Keratinocyte (primary cell): ENCODE data around the gene CWC27. TPM values are rescaled to one million over a fixed set of nuclear protein-coding genes. Genes with fewer than 3 reads are reported as not detected.

Experiments
- DNase-seq: peaks from one replicate; pipeline ENCODE4 v3.0.0-alpha.2; 2011; ENCODE audit warnings: low read depth, missing footprints, low spot score
- FAIRE-seq: peaks from 2 replicates; lab custom pipeline; 2011; peaks lifted over from hg19 to GRCh38; lab: Jason Lieb, UNC
- H2AFZ ChIP-seq: 2 replicates; pipeline ENCODE4 v1.6.0; 2012; ENCODE audit warnings: low read length, control low read depth, inconsistent platforms; ENCODE audit not compliant: control insufficient read depth
- H3K27ac ChIP-seq: 2 replicates; pipeline ENCODE4 v1.5.1; 2011; ENCODE audit warnings: low read length; ENCODE audit not compliant: control insufficient read depth, insufficient read depth
- H3K27me3 ChIP-seq: 3 replicates; pipeline ENCODE4 v1.6.0; 2011; ENCODE audit warnings: low read length; ENCODE audit not compliant: control insufficient read depth, insufficient read depth; ENCODE audit errors: extremely low read depth
- H3K36me3 ChIP-seq, 2 experiments: 2 replicates in 1 of 2; 3 replicates in 1 of 2; pipeline ENCODE4 v1.5.1; 2011; ENCODE audit warnings: low read length in 2 of 2, mild to moderate bottlenecking in 1 of 2; ENCODE audit not compliant: control insufficient read depth in 2 of 2, insufficient read depth in 2 of 2; ENCODE audit errors: extremely low read depth in 1 of 2
- H3K4me1 ChIP-seq: 3 replicates; pipeline ENCODE4 v1.5.1; 2011; ENCODE audit warnings: low read length; ENCODE audit not compliant: control insufficient read depth, insufficient read depth; ENCODE audit errors: extremely low read depth
- H3K4me2 ChIP-seq: 3 replicates; pipeline ENCODE4 v1.6.0; 2011; ENCODE audit warnings: low read depth, low read length; ENCODE audit not compliant: control insufficient read depth, insufficient read depth; ENCODE audit errors: extremely low read depth
- H3K4me3 ChIP-seq, 3 experiments: fragments of 200-600 bp in 1 of 3; sonication (generic) in 1 of 3; 2 replicates in 2 of 3; 3 replicates in 1 of 3; pipeline ENCODE4 v1.5.1; 2011 to 2016; ENCODE audit warnings: low read length in 3 of 3, mild to moderate bottlenecking in 3 of 3, control low read depth in 2 of 3, inconsistent platforms in 1 of 3, low read depth in 1 of 3, mixed read lengths in 1 of 3, mixed run types in 1 of 3, moderate library complexity in 1 of 3; ENCODE audit not compliant: control insufficient read depth in 2 of 3, insufficient read depth in 2 of 3; ENCODE audit errors: extremely low read depth in 1 of 3
- H3K79me2 ChIP-seq: 2 replicates; pipeline ENCODE4 v1.6.0; 2012; ENCODE audit warnings: low read length; ENCODE audit not compliant: control insufficient read depth, insufficient read depth
- H3K9ac ChIP-seq: 3 replicates; pipeline ENCODE4 v1.6.0; 2011; ENCODE audit warnings: low read length; ENCODE audit not compliant: control insufficient read depth, insufficient read depth; ENCODE audit errors: extremely low read depth
- H3K9me1 ChIP-seq: 3 replicates; pipeline ENCODE4 v1.6.0; 2011; ENCODE audit warnings: low read length; ENCODE audit not compliant: control insufficient read depth, insufficient read depth; ENCODE audit errors: extremely low read depth
- H3K9me3 ChIP-seq: 2 replicates; pipeline ENCODE4 v1.5.1; 2012; ENCODE audit warnings: low read depth, low read length; ENCODE audit not compliant: control insufficient read depth
- H4K20me1 ChIP-seq: 3 replicates; pipeline ENCODE4 v1.6.0; 2011; ENCODE audit warnings: low read length; ENCODE audit not compliant: control insufficient read depth, insufficient read depth; ENCODE audit errors: extremely low read depth
- EZH2 ChIP-seq: IDR thresholded peaks from one replicate; pipeline ENCODE4 v1.6.1; 2012; ENCODE audit warnings: inconsistent platforms, mild to moderate bottlenecking, low read length, moderate library complexity
- dilution Hi-C: fragments of 300-500 bp; cut with MboI; formaldehyde crosslinking; loops from one replicate; pipeline ENCODE4 v1.7.0; 2020; ENCODE audit warnings: low sequenced_read_pairs; ENCODE audit not compliant: extremely low pct_ligation_motif_present
- polyA plus RNA-seq, 5 experiments: library from polyadenylated mRNA; depleted of rRNA in 3 of 5; stranded (reverse) in 3 of 5; stranded (forward) in 1 of 5; unstranded in 1 of 5; fragments of >200 nt; gene quantifications; 1 replicate in 1 of 5; 2 replicates in 3 of 5; 3 replicates in 1 of 5; pipeline versions ENCODE4 v1.2.1 to v1.2.3, GENCODE V29; 2011 to 2012; ENCODE audit warnings: missing spikeins in 2 of 5, low read depth in 1 of 5, low replicate concordance in 1 of 5
- TF ChIP-seq, protein P1 (sequence below), 3 experiments: IDR thresholded peaks in 1 of 3; conservative IDR thresholded peaks in 1 of 3; optimal IDR thresholded peaks in 1 of 3; 2 replicates in 2 of 3; 3 replicates in 1 of 3; pipeline versions ENCODE3 to v1.5.1; 2011; ENCODE audit warnings: low read length in 3 of 3, mild to moderate bottlenecking in 3 of 3, moderate library complexity in 2 of 3, control low read depth in 1 of 3, inconsistent platforms in 1 of 3; ENCODE audit not compliant: insufficient read depth in 2 of 3; ENCODE audit errors: extremely low read depth in 1 of 3

Gene CWC27
- polyA plus RNA-seq, 1 donor (not counting 4 experiments of a cell fraction or from before 2014, with no cell fraction given), result 31.8 TPM

DNA sequence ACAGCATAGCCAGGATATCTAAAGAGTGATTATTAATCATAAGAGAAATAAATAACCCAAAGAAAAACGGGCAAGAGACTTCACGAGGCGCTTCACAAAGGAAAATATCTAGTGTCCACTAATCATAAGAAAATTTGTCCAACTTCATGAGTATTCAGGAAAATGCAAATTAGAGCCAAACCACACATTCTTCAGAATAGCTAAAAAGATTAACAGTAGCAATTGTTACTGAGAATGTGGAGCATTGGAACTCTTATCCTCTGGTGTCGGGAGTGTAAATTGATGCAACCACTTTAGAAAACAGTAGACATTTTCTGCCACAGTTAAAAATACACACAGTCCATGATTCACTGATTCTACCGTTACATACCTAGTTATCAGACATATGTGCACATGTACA lies 145.7 kb downstream of the CWC27 start:
- Histone ChIP-seq H3K4me2 (no peak overlapping the region), H3K4me3 (no peak overlapping the region), H3K9me3 (no peaks in the 10 kb centered on the region), H2AFZ (no peak overlapping the region), H3K9me1 (no peaks in the 10 kb centered on the region), H3K36me3 (no peaks in the 10 kb centered on the region), H3K27me3 (no peaks in the 10 kb centered on the region), H3K79me2 (no peaks in the 10 kb centered on the region), H4K20me1 (no peaks in the 10 kb centered on the region), H3K4me1 (no peaks in the 10 kb centered on the region), H3K27ac (no peak overlapping the region), H3K9ac (no peak overlapping the region)
- FAIRE-seq (no peak), DNase-seq (no peak)
- dilution Hi-C loops, result no loop called here
- TF ChIP-seq, protein P1, sequence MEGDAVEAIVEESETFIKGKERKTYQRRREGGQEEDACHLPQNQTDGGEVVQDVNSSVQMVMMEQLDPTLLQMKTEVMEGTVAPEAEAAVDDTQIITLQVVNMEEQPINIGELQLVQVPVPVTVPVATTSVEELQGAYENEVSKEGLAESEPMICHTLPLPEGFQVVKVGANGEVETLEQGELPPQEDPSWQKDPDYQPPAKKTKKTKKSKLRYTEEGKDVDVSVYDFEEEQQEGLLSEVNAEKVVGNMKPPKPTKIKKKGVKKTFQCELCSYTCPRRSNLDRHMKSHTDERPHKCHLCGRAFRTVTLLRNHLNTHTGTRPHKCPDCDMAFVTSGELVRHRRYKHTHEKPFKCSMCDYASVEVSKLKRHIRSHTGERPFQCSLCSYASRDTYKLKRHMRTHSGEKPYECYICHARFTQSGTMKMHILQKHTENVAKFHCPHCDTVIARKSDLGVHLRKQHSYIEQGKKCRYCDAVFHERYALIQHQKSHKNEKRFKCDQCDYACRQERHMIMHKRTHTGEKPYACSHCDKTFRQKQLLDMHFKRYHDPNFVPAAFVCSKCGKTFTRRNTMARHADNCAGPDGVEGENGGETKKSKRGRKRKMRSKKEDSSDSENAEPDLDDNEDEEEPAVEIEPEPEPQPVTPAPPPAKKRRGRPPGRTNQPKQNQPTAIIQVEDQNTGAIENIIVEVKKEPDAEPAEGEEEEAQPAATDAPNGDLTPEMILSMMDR (optimal IDR thresholded peaks at IDR 0.05 in 1 of 3, IDR thresholded peaks at IDR 0.05 in 1 of 3, conservative IDR thresholded peaks at IDR 0.05 in 1 of 3; ENCODE audit: extremely low read depth in 1 of 3, insufficient read depth in 2 of 3, low read length in 3 of 3), result no peak
- no peak for TF ChIP-seq EZH2

DNA sequence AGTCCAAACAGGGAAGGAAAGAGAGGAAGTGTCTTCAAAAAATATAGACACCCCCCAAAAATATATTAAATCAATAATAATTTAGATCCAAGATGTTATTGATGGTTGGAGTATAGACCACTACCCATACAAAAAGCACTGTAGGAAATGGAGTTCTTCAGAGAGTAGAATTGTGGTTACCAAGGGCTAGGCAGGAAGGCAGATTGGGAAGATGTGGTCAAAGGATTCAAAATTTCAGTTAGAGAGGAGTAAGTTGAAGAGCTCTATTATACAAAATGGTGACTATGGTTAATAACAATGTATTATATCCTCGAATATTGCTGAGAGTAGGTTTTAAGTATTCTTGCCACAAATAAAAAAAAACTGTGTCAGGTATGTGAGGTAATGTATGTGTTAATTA lies 149.4 kb downstream of the CWC27 start:
- no peaks in the 10 kb centered on the region for H3K9me3 ChIP-seq
- TF ChIP-seq, protein P1 (optimal IDR thresholded peaks at IDR 0.05 in 1 of 3, IDR thresholded peaks at IDR 0.05 in 1 of 3, conservative IDR thresholded peaks at IDR 0.05 in 1 of 3; ENCODE audit: extremely low read depth in 1 of 3, insufficient read depth in 2 of 3, low read length in 3 of 3), result no peak
- no peak for TF ChIP-seq EZH2
- no peaks in the 10 kb centered on the region for H3K27me3 ChIP-seq
- DNase-seq (no peak), FAIRE-seq (no peak)
- no peak overlapping the region for H3K4me3 ChIP-seq
- H2AFZ ChIP-seq, result no peak overlapping the region
- H3K36me3 ChIP-seq, result no peaks in the 10 kb centered on the region
- H3K9ac ChIP-seq, result no peak overlapping the region
- no peaks in the 10 kb centered on the region for H3K79me2 ChIP-seq
- H3K27ac ChIP-seq, result no peak overlapping the region
- no peak overlapping the region for H3K4me2 ChIP-seq
- H3K9me1 ChIP-seq, result no peaks in the 10 kb centered on the region
- H4K20me1 ChIP-seq, result no peaks in the 10 kb centered on the region
- H3K4me1 ChIP-seq, result no peaks in the 10 kb centered on the region
- dilution Hi-C loops, result no loop called here
